Panc1 (cell line): ENCODE data around the gene ALOX15B. TPM values are rescaled to one million over a fixed set of nuclear protein-coding genes. Genes with fewer than 3 reads are reported as not detected.

ENCODE experiments used
- ATAC-seq: fragments of 200-7000 bp; cut with Tn5 transposase; 2 replicates; pipeline ENCODE4 v1.9.1; 2020; ENCODE audit warnings: mild to moderate bottlenecking, moderate library complexity
- BruUV-seq: library from RNA; stranded (reverse); fragments of 400-500 nt; replicated peaks from 2 replicates; lab custom pipeline; 2021; lab: Mats Ljungman, UMichigan
- CTCF ChIA-PET: fragments of 300-600 bp; sonication (Branson Sonifier 250); formaldehyde crosslinking; loops from one replicate; lab custom pipeline; 2022; ENCODE audit warnings: antibody characterized with exemption; lab: Charles Lee
- POLR2A ChIA-PET: fragments of 300-600 bp; sonication (Branson Sonifier 250); formaldehyde crosslinking; loops from one replicate; lab custom pipeline; 2022; ENCODE audit warnings: antibody characterized with exemption; lab: Charles Lee
- DNase-seq: peaks from one replicate; pipeline ENCODE4 v3.0.0-alpha.2; 2010; ENCODE audit warnings: low read depth, low spot score
- H3K27ac ChIP-seq: 2 replicates; pipeline ENCODE4 v1.5.1; 2011; ENCODE audit warnings: mild to moderate bottlenecking, low read length, inconsistent platforms
- H3K27me3 ChIP-seq: fragments of 200-500 bp; sonication (Bioruptor generic); 2 replicates; pipeline ENCODE4 v1.6.0; 2014; ENCODE audit warnings: low read length, inconsistent platforms; ENCODE audit not compliant: control insufficient read depth, insufficient read depth
- H3K36me3 ChIP-seq: fragments of 200-500 bp; sonication (Bioruptor generic); 2 replicates; pipeline ENCODE4 v1.5.1; 2014; ENCODE audit warnings: inconsistent platforms, mild to moderate bottlenecking, low read length, moderate library complexity; ENCODE audit not compliant: control insufficient read depth, insufficient read depth
- H3K4me1 ChIP-seq: 2 replicates; pipeline ENCODE4 v1.5.1; 2011; ENCODE audit warnings: inconsistent platforms, mild to moderate bottlenecking, low read length, moderate library complexity; ENCODE audit not compliant: control insufficient read depth, insufficient read depth
- H3K4me3 ChIP-seq, 2 experiments: 2 replicates each; pipeline ENCODE4 v1.5.1; 2011 to 2012; ENCODE audit warnings: low read depth in 2 of 2, low read length in 2 of 2, mild to moderate bottlenecking in 2 of 2, inconsistent platforms in 1 of 2, moderate library complexity in 1 of 2
- H3K9me3 ChIP-seq: fragments of 200-500 bp; sonication (Bioruptor generic); 2 replicates; pipeline ENCODE4 v1.5.1; 2014; ENCODE audit warnings: low read depth, mild to moderate bottlenecking, inconsistent platforms, low read length, moderate library complexity; ENCODE audit not compliant: control insufficient read depth, insufficient read depth
- CTCF ChIP-seq: fragments of 450-650 bp; IDR thresholded peaks from 2 replicates; pipeline ENCODE4 v1.5.1; 2017; ENCODE audit warnings: mild to moderate bottlenecking
- POLR2AphosphoS5 ChIP-seq: IDR thresholded peaks from 2 replicates; pipeline ENCODE4 v1.6.1; 2012; ENCODE audit warnings: mild to moderate bottlenecking, low read depth, low read length, moderate library complexity
- REST ChIP-seq, 2 experiments: IDR thresholded peaks; 2 replicates each; pipeline ENCODE4 v1.6.1; 2011 to 2012; ENCODE audit warnings: low read depth in 2 of 2, control low read depth in 1 of 2, low read length in 1 of 2, mild to moderate bottlenecking in 1 of 2, moderate library complexity in 1 of 2; ENCODE audit not compliant: insufficient read depth in 1 of 2
- SIN3A ChIP-seq: IDR thresholded peaks from 2 replicates; pipeline ENCODE4 v1.6.1; 2012; ENCODE audit warnings: low read depth, mild to moderate bottlenecking, low read length, moderate library complexity, borderline replicate concordance; ENCODE audit not compliant: insufficient read depth
- TCF7L2 ChIP-seq: IDR thresholded peaks from 2 replicates; pipeline ENCODE4 v1.6.1; 2011; ENCODE audit warnings: mild to moderate bottlenecking, low read depth, low read length, inconsistent platforms
- in situ Hi-C: cut with HindIII; loops from 2 replicates; pipeline ENCODE4 v1.10.0; 2016; ENCODE audit warnings: low sequenced_read_pairs, low pct_unique_long_range_greater_than_20kb
- intact Hi-C: fragments of 100-400 bp; cut with micrococcal nuclease; formaldehyde crosslinking; loops from one replicate; pipeline ENCODE4 v1.10.0; 2022; ENCODE audit not compliant: unreplicated experiment
- microRNA-seq: library from miRNA; unstranded; fragments of <30 nt; microRNA quantifications from one replicate; pipeline ENCODE4 v1.1.0, GENCODE V29; 2020; ENCODE audit not compliant: unreplicated experiment
- total RNA-seq: library from RNA; stranded (reverse); gene quantifications from one replicate; pipeline ENCODE4 v1.2.1, GENCODE V29; 2021; ENCODE audit not compliant: unreplicated experiment

Gene ALOX15B
- total RNA-seq, 1 experiment from 2014 or later: not detected

GRCh38 chr17:8096541-8096940, 57.7 kb downstream of the ALOX15B start:
- CTCF ChIA-PET: no interaction called here
- no peaks in the 10 kb centered on the region for H3K27me3 ChIP-seq
- H3K27ac ChIP-seq: no peak overlapping the region
- in situ Hi-C loops: no loop called here
- no peaks in the 10 kb centered on the region for H3K4me1 ChIP-seq
- BruUV-seq: no TSS peak
- ATAC-seq (no peak), DNase-seq (no peak)
- intact Hi-C loops: no loop called here
- no peak overlapping the region for H3K4me3 ChIP-seq
- H3K36me3 ChIP-seq: no peaks in the 10 kb centered on the region
- no peak for TF ChIP-seq SIN3A
- TF ChIP-seq POLR2AphosphoS5: no peak
- no peak for TF ChIP-seq TCF7L2
- no peak for TF ChIP-seq REST (IDR thresholded peaks at IDR 0.05; ENCODE audit: insufficient read depth in 1 of 2, low read depth in 2 of 2, low read length in 1 of 2)
- no peak for TF ChIP-seq CTCF
- no peaks in the 10 kb centered on the region for H3K9me3 ChIP-seq
- POLR2A ChIA-PET: no interaction called here

Small RNAs within 50 kb of the gene (microRNA-seq; reads per million reads assigned to microRNA genes)
- not detected for gene MIR4314

Other genes with a start within 250 kb of the ALOX15B start
- 19.9 TPM for gene KDM6B, start 204.8 kb upstream of the ALOX15B start, total RNA-seq
- gene TMEM88, start 184.0 kb upstream of the ALOX15B start, total RNA-seq: 1.6 TPM
- 75.2 TPM for gene NAA38, start 181.5 kb upstream of the ALOX15B start, total RNA-seq
- 8.6 TPM for gene CYB5D1, start 181.1 kb upstream of the ALOX15B start, total RNA-seq
- 84.6 TPM for gene CHD3, start 150.3 kb upstream of the ALOX15B start, total RNA-seq
- 2.6 TPM for gene RNF227, start 122.8 kb upstream of the ALOX15B start, total RNA-seq
- 3.5 TPM for gene KCNAB3, start 109.2 kb upstream of the ALOX15B start, total RNA-seq
- 154 TPM for gene TRAPPC1, start 107.1 kb upstream of the ALOX15B start, total RNA-seq
- gene CNTROB, start 106.9 kb upstream of the ALOX15B start, total RNA-seq: 60.5 TPM
- gene GUCY2D, start 36.4 kb upstream of the ALOX15B start, total RNA-seq: not detected
- not detected for gene ALOX12B, start 48.7 kb downstream of the ALOX15B start, total RNA-seq
- gene ALOXE3, start 79.5 kb downstream of the ALOX15B start, total RNA-seq: 0.46 TPM
- 4.0 TPM for gene HES7, start 85.0 kb downstream of the ALOX15B start, total RNA-seq
- gene PER1, start 113.3 kb downstream of the ALOX15B start, total RNA-seq: 17.1 TPM
- gene VAMP2, start 123.9 kb downstream of the ALOX15B start, total RNA-seq: 28.6 TPM
- 10.6 TPM for gene TMEM107, start 137.3 kb downstream of the ALOX15B start, total RNA-seq
- gene BORCS6, start 151.1 kb downstream of the ALOX15B start, total RNA-seq: 9.3 TPM
- gene AURKB, start 171.5 kb downstream of the ALOX15B start, total RNA-seq: 85.8 TPM
- 34.2 TPM for gene CTC1, start 209.0 kb downstream of the ALOX15B start, total RNA-seq
- gene PFAS, start 210.2 kb downstream of the ALOX15B start, total RNA-seq: 73.0 TPM
- gene RANGRF, start 249.6 kb downstream of the ALOX15B start, total RNA-seq: 16.7 TPM